MCF 10A (cell line): ENCODE measurements around the gene KLF2. TPM values are rescaled to one million over a fixed set of nuclear protein-coding genes. Genes with fewer than 3 reads are reported as not detected.

Source experiments
- BruUV-seq: library from RNA; stranded (reverse); fragments of 400-500 nt; replicated peaks from 2 replicates; lab custom pipeline; 2021; lab: Mats Ljungman, UMichigan
- CTCF ChIA-PET: fragments of 300-600 bp; sonication (Branson Sonifier 250); formaldehyde crosslinking; extraction: SDS; loops from one replicate; lab custom pipeline; 2021; ENCODE audit warnings: antibody characterized with exemption, inconsistent platforms; lab: Yijun Ruan, JAX
- POLR2A ChIA-PET: fragments of 300-600, 350-650 bp; sonication (Branson Sonifier 250); formaldehyde crosslinking; extraction: SDS; loops from one replicate; lab custom pipeline; 2020; ENCODE audit warnings: antibody characterized with exemption, inconsistent platforms; lab: Yijun Ruan, JAX
- DNase-seq: peaks from one replicate; pipeline ENCODE4 v3.0.0-alpha.2; 2018; ENCODE audit not compliant: unreplicated experiment
- H3K27ac Mint-ChIP-seq: one replicate; pipeline ENCODE4 v1.8.0; 2022; ENCODE audit warnings: mild to moderate bottlenecking, low read depth, mixed read lengths; ENCODE audit not compliant: unreplicated experiment
- H3K27me3 Mint-ChIP-seq: one replicate; pipeline ENCODE4 v1.8.0; 2022; ENCODE audit warnings: mixed read lengths; ENCODE audit not compliant: insufficient read depth, unreplicated experiment
- H3K36me3 Mint-ChIP-seq: one replicate; pipeline ENCODE4 v1.8.0; 2022; ENCODE audit warnings: mild to moderate bottlenecking, moderate library complexity, mixed read lengths; ENCODE audit not compliant: insufficient read depth, unreplicated experiment
- H3K4me1 Mint-ChIP-seq: one replicate; pipeline ENCODE4 v1.8.0; 2022; ENCODE audit warnings: mixed read lengths; ENCODE audit not compliant: insufficient read depth, unreplicated experiment
- H3K4me3 Mint-ChIP-seq: one replicate; pipeline ENCODE4 v1.8.0; 2022; ENCODE audit warnings: mild to moderate bottlenecking, moderate library complexity, mixed read lengths; ENCODE audit not compliant: unreplicated experiment
- H3K9me3 Mint-ChIP-seq: one replicate; pipeline ENCODE4 v1.8.0; 2022; ENCODE audit warnings: mixed read lengths; ENCODE audit not compliant: unreplicated experiment
- intact Hi-C: fragments of 100-400 bp; cut with micrococcal nuclease; formaldehyde crosslinking; loops from 2 replicates; pipeline ENCODE4 v1.14.1; 2022
- total RNA-seq: library from RNA; stranded (reverse); gene quantifications from 2 replicates; pipeline ENCODE4 v1.2.3, GENCODE V29; 2022
- TF ChIP-seq, protein P1 (sequence below): fragments of 200-600 bp; IDR thresholded peaks from one replicate; pipeline ENCODE4 v1.8.0; 2022; ENCODE audit warnings: antibody characterized with exemption, mild to moderate bottlenecking; ENCODE audit not compliant: unreplicated experiment

KLF2 gene
- total RNA-seq, 1 experiment from 2014 or later: 3.8 TPM

DNA sequence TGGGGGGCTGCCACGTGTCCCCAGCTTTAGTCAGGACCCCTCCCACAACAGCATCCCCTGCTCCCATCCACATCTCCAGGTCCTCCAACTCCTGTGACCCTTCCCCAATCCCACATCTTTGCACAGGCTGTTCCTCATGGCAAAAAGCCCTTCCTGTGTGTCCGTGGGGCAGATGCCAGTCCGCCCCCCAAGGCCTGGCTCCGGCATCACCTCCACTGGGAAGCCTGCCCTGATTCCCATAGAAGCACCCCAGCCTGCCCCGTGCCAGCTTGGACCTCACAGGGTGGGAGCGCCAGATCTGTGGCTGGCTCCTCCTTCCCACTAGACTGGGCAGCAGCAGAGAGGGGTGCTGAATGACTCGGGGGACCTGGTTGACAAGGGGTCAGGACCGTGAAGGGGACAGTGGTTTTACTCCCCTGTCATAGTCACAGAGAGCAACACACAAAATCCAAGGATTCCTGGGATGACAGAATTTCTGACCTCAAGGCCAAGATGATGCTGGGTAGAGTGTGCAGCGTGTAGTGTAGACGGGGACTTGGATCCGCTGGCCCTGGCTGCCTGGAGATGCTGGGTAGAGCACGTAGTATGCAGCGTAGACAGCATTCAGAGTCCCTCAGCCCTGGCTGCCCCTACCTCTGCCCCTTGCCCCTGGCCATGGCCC, 13.3 kb downstream of the KLF2 start:
- no TSS peak for BruUV-seq
- no peak for DNase-seq
- POLR2A ChIA-PET: interaction anchor here (1.0 kb wide), 1 partner anchor 13 kb away, joined by 5 read pairs; the partner anchor contains the start of gene KLF2
- Mint-ChIP-seq H3K4me1 (peaks cover 8% of the 10 kb centered on the region), H3K27me3 (no peaks in the 10 kb centered on the region), H3K27ac (no peak overlapping the region), H3K9me3 (no peaks in the 10 kb centered on the region), H3K4me3 (no peak overlapping the region), H3K36me3 (peaks cover 6% of the 10 kb centered on the region)
- intact Hi-C loops: no loop called here
- TF ChIP-seq, protein P1, sequence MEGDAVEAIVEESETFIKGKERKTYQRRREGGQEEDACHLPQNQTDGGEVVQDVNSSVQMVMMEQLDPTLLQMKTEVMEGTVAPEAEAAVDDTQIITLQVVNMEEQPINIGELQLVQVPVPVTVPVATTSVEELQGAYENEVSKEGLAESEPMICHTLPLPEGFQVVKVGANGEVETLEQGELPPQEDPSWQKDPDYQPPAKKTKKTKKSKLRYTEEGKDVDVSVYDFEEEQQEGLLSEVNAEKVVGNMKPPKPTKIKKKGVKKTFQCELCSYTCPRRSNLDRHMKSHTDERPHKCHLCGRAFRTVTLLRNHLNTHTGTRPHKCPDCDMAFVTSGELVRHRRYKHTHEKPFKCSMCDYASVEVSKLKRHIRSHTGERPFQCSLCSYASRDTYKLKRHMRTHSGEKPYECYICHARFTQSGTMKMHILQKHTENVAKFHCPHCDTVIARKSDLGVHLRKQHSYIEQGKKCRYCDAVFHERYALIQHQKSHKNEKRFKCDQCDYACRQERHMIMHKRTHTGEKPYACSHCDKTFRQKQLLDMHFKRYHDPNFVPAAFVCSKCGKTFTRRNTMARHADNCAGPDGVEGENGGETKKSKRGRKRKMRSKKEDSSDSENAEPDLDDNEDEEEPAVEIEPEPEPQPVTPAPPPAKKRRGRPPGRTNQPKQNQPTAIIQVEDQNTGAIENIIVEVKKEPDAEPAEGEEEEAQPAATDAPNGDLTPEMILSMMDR: no peak
- CTCF ChIA-PET: no interaction called here

DNA sequence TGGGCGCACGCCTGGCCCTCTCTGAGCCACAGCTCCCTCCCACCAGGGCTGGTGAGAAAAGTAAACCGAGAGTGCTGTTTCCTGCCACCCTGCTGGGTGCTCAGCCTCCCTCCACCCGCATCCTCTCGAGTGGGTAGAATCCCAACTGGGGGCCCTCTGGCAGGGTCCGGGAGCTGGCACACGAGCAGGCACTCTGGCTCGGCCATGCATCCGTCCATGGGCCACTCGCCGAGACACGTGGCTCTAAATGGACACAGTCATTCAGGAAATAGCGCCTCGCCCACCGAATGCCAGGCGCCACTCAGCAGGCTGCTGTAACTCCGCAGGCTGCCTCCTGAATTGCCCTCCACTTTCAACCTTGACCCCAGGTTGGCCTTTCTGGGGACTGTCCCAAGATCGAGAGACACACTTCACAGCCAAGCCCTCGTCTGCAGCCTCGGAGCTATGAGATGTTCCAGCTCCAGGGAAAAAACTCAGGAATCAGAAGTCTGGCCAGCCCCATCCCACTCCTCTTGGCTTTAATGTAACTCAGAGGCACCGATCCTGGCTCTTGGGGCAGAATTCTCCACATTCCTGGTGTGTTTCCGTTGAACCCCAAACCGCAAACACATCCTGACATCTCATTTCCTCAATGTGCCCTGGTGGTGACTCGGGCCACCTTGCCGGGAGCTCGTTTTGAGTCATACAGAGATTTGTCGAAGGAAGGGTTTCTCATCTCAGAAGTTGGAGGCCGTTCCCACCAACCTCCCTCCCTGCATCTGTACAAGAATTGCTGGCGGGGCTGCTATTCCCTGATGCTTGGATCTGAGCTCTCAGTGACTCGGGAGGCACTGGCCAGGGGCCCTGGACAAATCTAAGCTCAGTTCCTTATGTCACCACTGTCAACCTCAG, 14.1 kb downstream of the KLF2 start:
- intact Hi-C loops: no loop called here
- POLR2A ChIA-PET: interaction anchor here (0.9 to 1.0 kb wide), 2 partner anchors 14 to 21 kb away, joined by 5 to 6 read pairs; partner anchors contain the start of gene KLF2
- TF ChIP-seq, protein P1: no peak
- Mint-ChIP-seq H3K9me3 (no peaks in the 10 kb centered on the region), H3K4me1 (peaks cover 8% of the 10 kb centered on the region), H3K27me3 (no peaks in the 10 kb centered on the region), H3K36me3 (peaks cover 6% of the 10 kb centered on the region), H3K4me3 (no peak overlapping the region), H3K27ac (no peak overlapping the region)
- CTCF ChIA-PET: interaction anchor here (0.6 to 1.1 kb wide), 2 partner anchors 13 to 967 kb away, joined by 3 to 6 read pairs; no protein-coding TSS in a partner anchor
- DNase-seq: peak; percentile 74
- no TSS peak for BruUV-seq

DNA sequence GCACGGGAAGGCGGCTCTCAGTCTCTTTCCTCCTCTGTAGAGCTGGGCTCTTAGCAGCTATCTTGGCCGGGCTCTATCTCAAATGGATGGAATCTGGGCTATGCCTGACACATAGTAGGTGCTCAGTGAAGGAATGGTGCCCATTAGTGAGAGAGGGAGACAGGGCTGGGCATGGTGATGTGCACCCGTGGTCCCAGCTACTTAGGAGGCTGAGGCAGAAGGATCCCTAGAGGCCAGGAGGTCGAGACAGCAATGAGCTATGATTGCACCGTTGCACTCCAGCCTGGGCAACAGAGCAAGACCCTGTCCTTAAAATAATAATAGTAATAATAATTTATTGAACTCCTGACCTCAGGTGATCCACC, 14.7 kb downstream of the KLF2 start:
- H3K4me1 Mint-ChIP-seq: peaks cover 8% of the 10 kb centered on the region
- TF ChIP-seq, protein P1: no peak
- H3K27me3 Mint-ChIP-seq: no peaks in the 10 kb centered on the region
- no TSS peak for BruUV-seq
- ChIA-PET POLR2A (interaction anchor here (0.6 to 1.0 kb wide), 3 partner anchors 15 to 20 kb away, joined by 5 to 6 read pairs (median 5); partner anchors contain the start of gene KLF2), CTCF (interaction anchor here (0.6 to 1.1 kb wide), 2 partner anchors 12 to 966 kb away, joined by 3 to 6 read pairs; no protein-coding TSS in a partner anchor)
- peaks cover 6% of the 10 kb centered on the region for H3K36me3 Mint-ChIP-seq
- no peak for DNase-seq
- H3K27ac Mint-ChIP-seq: no peak overlapping the region
- H3K4me3 Mint-ChIP-seq: no peak overlapping the region
- H3K9me3 Mint-ChIP-seq: no peaks in the 10 kb centered on the region
- intact Hi-C loops: no loop called here

DNA sequence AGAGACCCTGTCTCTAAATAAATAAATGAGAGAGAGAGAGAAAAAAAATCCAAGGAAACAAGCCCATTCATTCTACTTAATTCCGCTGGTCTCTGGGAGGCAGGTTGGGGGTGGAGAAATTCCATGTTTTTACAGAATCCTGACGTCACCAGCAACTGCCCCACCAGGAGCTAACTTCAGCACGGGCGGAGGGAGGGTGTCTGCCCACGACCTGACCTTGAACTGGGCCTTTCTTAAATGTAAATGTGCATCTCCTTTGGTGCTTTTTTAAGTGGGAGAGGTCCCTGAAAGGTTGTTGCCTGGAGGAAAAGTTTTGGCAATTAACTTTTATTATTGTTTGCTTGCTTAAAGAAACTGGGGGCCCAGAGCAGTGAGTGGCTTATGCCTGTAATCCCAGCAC, 15.5 kb downstream of the KLF2 start:
- Mint-ChIP-seq H3K27me3 (no peaks in the 10 kb centered on the region), H3K27ac (no peak overlapping the region), H3K4me3 (no peak overlapping the region), H3K36me3 (peaks cover 6% of the 10 kb centered on the region), H3K9me3 (no peaks in the 10 kb centered on the region), H3K4me1 (peaks cover 8% of the 10 kb centered on the region)
- POLR2A ChIA-PET: interaction anchor here (0.6 kb wide), 1 partner anchor 15 kb away, joined by 5 read pairs; no protein-coding TSS in a partner anchor
- DNase-seq: no peak
- CTCF ChIA-PET: no interaction called here
- TF ChIP-seq, protein P1: no peak
- intact Hi-C loops: no loop called here
- no TSS peak for BruUV-seq
